Measurements from ENCODE around the gene NOSIP. TPM values are rescaled to one million over a fixed set of nuclear protein-coding genes. Genes with fewer than 3 reads are reported as not detected.

The NOSIP gene
- total and polyA plus RNA-seq, 2 of the 4 experiments (the other 2 are of a cell fraction): 118 to 138 TPM

- TF ChIP-seq RFX5 (IDR thresholded peaks at IDR 0.05; ENCODE audit: low read depth, low read length): no peak
- no peak for TF ChIP-seq CHD1 (IDR thresholded peaks at IDR 0.05; ENCODE audit: low read depth, low read length)
These were observed 26.7 kb downstream of the NOSIP start (continued) for GRCh38 chr19:49553451-49554271.

DNA sequence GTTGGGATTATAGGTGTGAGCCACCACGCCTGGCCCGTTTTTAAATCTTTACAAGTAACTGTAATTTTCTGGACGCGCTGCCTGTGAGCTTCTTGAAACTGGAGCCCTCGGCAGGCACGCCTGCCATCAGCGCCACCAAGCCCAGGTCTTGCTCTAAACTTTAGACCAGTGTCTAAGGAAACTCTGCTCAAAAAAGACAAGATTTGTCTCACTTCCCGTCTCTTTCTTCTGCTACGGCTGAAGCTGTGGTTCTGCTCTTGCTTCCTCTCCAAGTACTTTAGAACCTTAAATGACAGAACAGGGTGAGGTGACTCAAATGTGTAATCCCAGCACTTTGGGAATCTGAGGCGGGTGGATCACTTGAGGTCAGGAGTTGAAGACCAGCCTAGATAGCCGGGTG is 27.6 kb downstream of the NOSIP start:
- Histone ChIP-seq H2BK15ac (ENCODE audit: low read depth, low read length) (no peak overlapping the region), H2BK5ac (ENCODE audit: low read depth, low read length, poor library complexity, severe bottlenecking) (no peak overlapping the region), H3K4me3 (ENCODE audit: insufficient read depth, low read depth, low read length) (no peak overlapping the region), H3K27me3 (ENCODE audit: control insufficient read depth, insufficient read depth, low read length) (no peaks in the 10 kb centered on the region), H3K18ac (ENCODE audit: low read depth, low read length) (no peak overlapping the region), H4K5ac (ENCODE audit: low read depth, low read length) (no peak overlapping the region), H3K27ac (ENCODE audit: insufficient read depth, low read length) (no peak overlapping the region), H3K9ac (ENCODE audit: low read depth, low read length) (no peak overlapping the region), H3K9me3 (ENCODE audit: control insufficient read depth, insufficient read depth, low read length) (no peaks in the 10 kb centered on the region), H3K14ac (replicated peaks; ENCODE audit: low read depth, low read length) (no peak overlapping the region), H3K79me1 (ENCODE audit: low read depth in 1 of 2, low read length in 2 of 2) (peaks cover 4% of the 10 kb centered on the region in 2 experiments; a peak in 1 of 4 replicates), H4K91ac (ENCODE audit: insufficient read depth, low read depth, low read length) (no peak overlapping the region), H2AK5ac (ENCODE audit: low read depth, low read length) (no peak overlapping the region), H3K4ac (ENCODE audit: low read depth, low read length) (no peak overlapping the region), H2BK120ac (ENCODE audit: low read depth, low read length) (no peak overlapping the region), H3K23ac (ENCODE audit: low read depth, low read length) (no peak overlapping the region), H2AFZ (replicated peaks; ENCODE audit: low read length, poor library complexity) (no peak overlapping the region), H4K8ac (ENCODE audit: low read depth in 2 of 2, low read length in 2 of 2) (no peak overlapping the region), H3K56ac (ENCODE audit: extremely low read depth, insufficient read depth, low read length) (no peak overlapping the region), H2AK9ac (replicated peaks; ENCODE audit: low read depth, low read length, poor library complexity) (no peak overlapping the region), H2BK20ac (ENCODE audit: low read depth, low read length) (no peak overlapping the region), H3K4me1 (ENCODE audit: control insufficient read depth, insufficient read depth, low read length) (no peaks in the 10 kb centered on the region), H3K4me2 (ENCODE audit: low read depth, low read length) (no peak overlapping the region), H3K9me1 (ENCODE audit: insufficient read depth, low read length) (0 out of 2 replicates have a peak, but pooled peaks cover 3% of the 10 kb centered on the region), H3K36me3 (ENCODE audit: control insufficient read depth, insufficient read depth, low read length) (peaks cover 32% of the 10 kb centered on the region), H4K20me1 (ENCODE audit: insufficient read depth, low read length) (no peaks in the 10 kb centered on the region)
- WGBS, 2 experiments (ENCODE audit: extremely low coverage in 2 of 2, insufficient read length in 1 of 2): 97% methylated on average over 5 of the region's 11 CpGs; no CpG with 5 or more reads in 1 of the 2 experiments
- dilution Hi-C loops (cut with HindIII; ENCODE audit: low sequenced_read_pairs, unreplicated experiment): no loop called here
- intact Hi-C loops (cut with micrococcal nuclease): no loop called here
- ChIA-PET CTCF (interaction anchor here (1.4 kb wide), 1 partner anchor 18 kb away, joined by 6 read pairs; no protein-coding TSS in a partner anchor), POLR2A (ENCODE audit: unreplicated experiment) (interaction anchor here (0.7 kb wide), 1 partner anchor 40 kb away, joined by 5 read pairs; no protein-coding TSS in a partner anchor)
- DNase-seq (no peak), ATAC-seq (ENCODE audit: low read depth) (no peak)
- TF ChIP-seq, protein P1, sequence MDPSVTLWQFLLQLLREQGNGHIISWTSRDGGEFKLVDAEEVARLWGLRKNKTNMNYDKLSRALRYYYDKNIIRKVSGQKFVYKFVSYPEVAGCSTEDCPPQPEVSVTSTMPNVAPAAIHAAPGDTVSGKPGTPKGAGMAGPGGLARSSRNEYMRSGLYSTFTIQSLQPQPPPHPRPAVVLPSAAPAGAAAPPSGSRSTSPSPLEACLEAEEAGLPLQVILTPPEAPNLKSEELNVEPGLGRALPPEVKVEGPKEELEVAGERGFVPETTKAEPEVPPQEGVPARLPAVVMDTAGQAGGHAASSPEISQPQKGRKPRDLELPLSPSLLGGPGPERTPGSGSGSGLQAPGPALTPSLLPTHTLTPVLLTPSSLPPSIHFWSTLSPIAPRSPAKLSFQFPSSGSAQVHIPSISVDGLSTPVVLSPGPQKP (IDR thresholded peaks at IDR 0.05; ENCODE audit: borderline replicate concordance, low read depth, low read length): no peak
- in situ Hi-C loops (cut with MboI; ENCODE audit: low sequenced_read_pairs): loop anchor here (25.0 kb wide), 1 partner anchor 290 kb away; no protein-coding TSS in a partner anchor
- BruUV-seq (replicated peaks): no TSS peak

All from IMR-90 (cell line).